GM23338 (cell line): ENCODE data around the gene SOX9. TPM values are rescaled to one million over a fixed set of nuclear protein-coding genes. Genes with fewer than 3 reads are reported as not detected.
A peak's percentile ranks its signal among the peaks of the same experiment; 100 is the strongest.

Experiments
- ATAC-seq: fragments of 200-7000 bp; cut with Tn5 transposase; 3 replicates; pipeline ENCODE4 v1.9.1; 2020
- DNase-seq: peaks from one replicate; pipeline ENCODE4 v3.0.0-alpha.2; 2015; ENCODE audit warnings: low spot score
- H2AFZ ChIP-seq: fragments of 200-600 bp; sonication (generic); 2 replicates; pipeline ENCODE4 v1.8.0; 2016; ENCODE audit warnings: antibody characterized with exemption, mild to moderate bottlenecking, moderate library complexity
- H3F3A ChIP-seq: fragments of 200-600 bp; sonication (generic); replicated peaks from 2 replicates; pipeline ENCODE4 v1.8.0; 2017; ENCODE audit warnings: antibody characterized with exemption, mixed run types, low read depth
- H3K27ac ChIP-seq: fragments of 200-600 bp; sonication (generic); 2 replicates; pipeline ENCODE4 v1.6.1; 2016; ENCODE audit warnings: low read depth
- H3K27me3 ChIP-seq: fragments of 200-600 bp; sonication (generic); 2 replicates; pipeline ENCODE4 v1.8.0; 2016; ENCODE audit warnings: mild to moderate bottlenecking, mixed run types, moderate library complexity; ENCODE audit not compliant: insufficient read depth
- H3K36me3 ChIP-seq: fragments of 200-600 bp; sonication (generic); 2 replicates; pipeline ENCODE4 v1.8.0; 2016; ENCODE audit warnings: mild to moderate bottlenecking; ENCODE audit not compliant: insufficient read depth
- H3K4me1 ChIP-seq: fragments of 200-600 bp; sonication (generic); 2 replicates; pipeline ENCODE4 v1.8.0; 2016; ENCODE audit warnings: mild to moderate bottlenecking, moderate library complexity; ENCODE audit not compliant: insufficient read depth
- H3K4me2 ChIP-seq: fragments of 200-600 bp; sonication (generic); 2 replicates; pipeline ENCODE4 v1.7.1; 2017; ENCODE audit warnings: mixed run types
- H3K4me3 ChIP-seq: fragments of 200-600 bp; sonication (generic); 2 replicates; pipeline ENCODE4 v1.6.1; 2016; ENCODE audit warnings: mixed run types
- H3K79me2 ChIP-seq: fragments of 200-600 bp; sonication (generic); replicated peaks from 2 replicates; pipeline ENCODE4 v1.8.0; 2017; ENCODE audit warnings: mild to moderate bottlenecking; ENCODE audit not compliant: insufficient read depth
- H3K9me2 ChIP-seq: fragments of 200-600 bp; sonication (generic); 2 replicates; pipeline ENCODE4 v1.8.0; 2017; ENCODE audit not compliant: insufficient read depth
- H4K20me1 ChIP-seq: fragments of 200-600 bp; sonication (generic); replicated peaks from 2 replicates; pipeline ENCODE4 v1.8.0; 2017; ENCODE audit warnings: mild to moderate bottlenecking; ENCODE audit not compliant: insufficient read depth
- H3K27ac Mint-ChIP-seq: 2 replicates; pipeline ENCODE4 v1.8.0; 2020; ENCODE audit warnings: inconsistent platforms, mild to moderate bottlenecking, moderate library complexity, mixed read lengths
- H3K27me3 Mint-ChIP-seq: 3 replicates; pipeline ENCODE4 v1.8.0; 2022; ENCODE audit warnings: low read depth, mild to moderate bottlenecking, moderate library complexity, mixed read lengths, inconsistent platforms; ENCODE audit not compliant: insufficient read depth, poor library complexity
- H3K36me3 Mint-ChIP-seq: 3 replicates; pipeline ENCODE4 v1.8.0; 2021; ENCODE audit warnings: low read depth, mild to moderate bottlenecking, inconsistent platforms, moderate library complexity, mixed read lengths
- H3K4me1 Mint-ChIP-seq: 3 replicates; pipeline ENCODE4 v1.8.0; 2020; ENCODE audit warnings: mild to moderate bottlenecking, inconsistent platforms, mixed read lengths
- H3K4me3 Mint-ChIP-seq: 3 replicates; pipeline ENCODE4 v1.8.0; 2021; ENCODE audit warnings: moderate library complexity, mild to moderate bottlenecking, inconsistent platforms, mixed read lengths
- H3K9me3 Mint-ChIP-seq: 3 replicates; pipeline ENCODE4 v1.8.0; 2020; ENCODE audit warnings: moderate library complexity, mild to moderate bottlenecking, inconsistent platforms, mixed read lengths
- CREB1 ChIP-seq: fragments of 250-450 bp; sonication (Bioruptor Pico); IDR thresholded peaks from 2 replicates; pipeline ENCODE4 v1.5.0; 2020; ENCODE audit warnings: low read depth, mild to moderate bottlenecking, moderate library complexity
- ETS1 ChIP-seq: IDR thresholded peaks from 2 replicates; pipeline ENCODE4 v1.6.1; 2016; ENCODE audit warnings: antibody characterized with exemption
- EZH2 ChIP-seq: fragments of 200-600 bp; sonication (generic); IDR thresholded peaks from one replicate; pipeline ENCODE4 v1.8.0; 2017; ENCODE audit warnings: antibody characterized with exemption, mild to moderate bottlenecking, low read depth; ENCODE audit not compliant: unreplicated experiment
- EZH2phosphoT487 ChIP-seq: fragments of 200-600 bp; sonication (generic); IDR thresholded peaks from one replicate; pipeline ENCODE4 v1.8.1; 2018; ENCODE audit warnings: antibody characterized with exemption; ENCODE audit not compliant: unreplicated experiment
- NANOG ChIP-seq: IDR thresholded peaks from 2 replicates; pipeline ENCODE4 v1.6.1; 2016; ENCODE audit warnings: antibody characterized with exemption, borderline replicate concordance
- POLR2AphosphoS5 ChIP-seq: IDR thresholded peaks from 2 replicates; pipeline ENCODE4 v1.6.1; 2016; ENCODE audit warnings: antibody characterized with exemption, low read depth
- STAT1 ChIP-seq: IDR thresholded peaks from one replicate; pipeline ENCODE4 v1.6.1; 2016; ENCODE audit warnings: antibody characterized with exemption; ENCODE audit not compliant: unreplicated experiment
- ZNF331 ChIP-seq: fragments of 250-450 bp; sonication (Bioruptor Pico); IDR thresholded peaks from 2 replicates; pipeline ENCODE4 v1.5.0; 2020; ENCODE audit warnings: low read depth, mild to moderate bottlenecking, moderate library complexity
- ZNF462 ChIP-seq: fragments of 250-450 bp; sonication (Bioruptor Pico); IDR thresholded peaks from 2 replicates; pipeline ENCODE4 v1.5.0; 2020; ENCODE audit warnings: mild to moderate bottlenecking, moderate library complexity
- polyA plus RNA-seq: library from polyadenylated mRNA; unstranded; fragments of >200 nt; fragmentation: Nextera tagmentation; extraction: Ambion mirVana; gene quantifications from 2 replicates; pipeline ENCODE4 v1.2.1, GENCODE V29; 2016
- total RNA-seq: library from RNA; depleted of rRNA; stranded (reverse); fragments of >200 nt; shearing (Covaris generic); gene quantifications from 2 replicates; pipeline ENCODE4 v1.2.3, GENCODE V29; 2014
- TF ChIP-seq, protein P1 (sequence below), 2 experiments: fragments of 200-600 bp in 1 of 2; sonication (generic) in 1 of 2; conservative IDR thresholded peaks; 2 replicates each; pipeline versions ENCODE4 v1.5.1 to v1.6.1; 2016 to 2017; ENCODE audit warnings: antibody characterized with exemption in 2 of 2, low read depth in 2 of 2, mild to moderate bottlenecking in 2 of 2, moderate library complexity in 1 of 2

Gene SOX9
- total and polyA plus RNA-seq, 2 experiments from 2014 or later, result 4.4 TPM

GRCh38 chr17:72171703-72172667 lies 51.2 kb downstream of the SOX9 start:
- Histone ChIP-seq H3K36me3 (no peaks in the 10 kb centered on the region), H3K4me3 (no peak overlapping the region), H2AFZ (peak overlapping the region; percentile 47; the same call in 1 of the 2 replicates), H4K20me1 (no peaks in the 10 kb centered on the region), H3K27ac (no peak overlapping the region), H3K9me2 (peaks cover 9% of the 10 kb centered on the region; the same call in 1 of the 2 replicates), H3F3A (no peaks in the 10 kb centered on the region), H3K4me1 (peaks cover 14% of the 10 kb centered on the region; the same call in 1 of the 2 replicates), H3K27me3 (no peaks in the 10 kb centered on the region), H3K79me2 (no peaks in the 10 kb centered on the region), H3K4me2 (no peak overlapping the region)
- Mint-ChIP-seq H3K4me3 (no peak overlapping the region), H3K36me3 (no peaks in the 10 kb centered on the region), H3K9me3 (no peaks in the 10 kb centered on the region), H3K4me1 (peaks cover 30% of the 10 kb centered on the region), H3K27ac (no peak overlapping the region), H3K27me3 (peaks cover 7% of the 10 kb centered on the region)
- DNase-seq (no peak), ATAC-seq (no peak)
- no peak for TF ChIP-seq EZH2
- TF ChIP-seq POLR2AphosphoS5, result no peak
- no peak for TF ChIP-seq CREB1 (CRISPR knock-in tag)
- no peak for TF ChIP-seq NANOG
- TF ChIP-seq STAT1, result no peak
- TF ChIP-seq, protein P1, sequence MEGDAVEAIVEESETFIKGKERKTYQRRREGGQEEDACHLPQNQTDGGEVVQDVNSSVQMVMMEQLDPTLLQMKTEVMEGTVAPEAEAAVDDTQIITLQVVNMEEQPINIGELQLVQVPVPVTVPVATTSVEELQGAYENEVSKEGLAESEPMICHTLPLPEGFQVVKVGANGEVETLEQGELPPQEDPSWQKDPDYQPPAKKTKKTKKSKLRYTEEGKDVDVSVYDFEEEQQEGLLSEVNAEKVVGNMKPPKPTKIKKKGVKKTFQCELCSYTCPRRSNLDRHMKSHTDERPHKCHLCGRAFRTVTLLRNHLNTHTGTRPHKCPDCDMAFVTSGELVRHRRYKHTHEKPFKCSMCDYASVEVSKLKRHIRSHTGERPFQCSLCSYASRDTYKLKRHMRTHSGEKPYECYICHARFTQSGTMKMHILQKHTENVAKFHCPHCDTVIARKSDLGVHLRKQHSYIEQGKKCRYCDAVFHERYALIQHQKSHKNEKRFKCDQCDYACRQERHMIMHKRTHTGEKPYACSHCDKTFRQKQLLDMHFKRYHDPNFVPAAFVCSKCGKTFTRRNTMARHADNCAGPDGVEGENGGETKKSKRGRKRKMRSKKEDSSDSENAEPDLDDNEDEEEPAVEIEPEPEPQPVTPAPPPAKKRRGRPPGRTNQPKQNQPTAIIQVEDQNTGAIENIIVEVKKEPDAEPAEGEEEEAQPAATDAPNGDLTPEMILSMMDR (conservative IDR thresholded peaks at IDR 0.05; ENCODE audit: low read depth in 2 of 2), result no peak
- no peak for TF ChIP-seq EZH2phosphoT487
- no peak for TF ChIP-seq ZNF331 (CRISPR knock-in tag)

DNA sequence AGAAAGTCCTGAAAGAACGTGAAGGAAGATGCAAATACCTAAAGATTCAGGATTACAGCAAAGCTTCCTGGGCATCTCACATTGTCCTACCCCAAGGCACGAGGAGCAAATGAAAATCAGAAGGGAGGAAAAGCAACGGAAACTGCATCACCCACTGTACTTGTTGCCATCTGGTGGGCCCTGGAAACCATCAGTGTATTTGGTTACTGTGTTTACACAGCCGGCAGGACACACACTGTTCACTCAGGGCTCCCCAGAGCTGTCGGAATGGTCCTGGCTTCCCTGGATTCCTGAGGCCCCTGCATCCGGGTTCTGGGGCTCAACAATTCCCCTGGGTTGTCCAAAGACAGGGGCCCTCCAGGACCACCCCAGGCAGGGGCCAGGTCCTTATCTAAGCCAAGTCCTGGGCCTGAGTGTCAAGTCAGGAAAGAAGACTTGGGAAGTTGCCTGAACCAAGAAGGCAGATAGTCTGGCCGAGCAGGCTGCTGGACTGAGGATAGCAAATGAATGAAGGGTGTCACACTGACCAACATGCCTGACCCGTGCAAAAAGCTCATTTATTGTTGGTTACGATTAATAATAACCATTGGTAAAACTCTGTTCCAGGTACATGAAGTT lies 52.8 kb downstream of the SOX9 start:
- Mint-ChIP-seq H3K27ac (no peak overlapping the region), H3K4me1 (peaks cover 35% of the 10 kb centered on the region), H3K9me3 (no peaks in the 10 kb centered on the region), H3K4me3 (no peak overlapping the region), H3K36me3 (no peaks in the 10 kb centered on the region), H3K27me3 (peaks cover 7% of the 10 kb centered on the region)
- peaks cover 18% of the 10 kb centered on the region; the same call in 1 of the 2 replicates for H3K4me1 ChIP-seq
- H3K9me2 ChIP-seq, result peaks cover 9% of the 10 kb centered on the region; the same call in 1 of the 2 replicates
- no peak overlapping the region for H3K4me3 ChIP-seq
- H3K36me3 ChIP-seq, result no peaks in the 10 kb centered on the region
- no peaks in the 10 kb centered on the region for H4K20me1 ChIP-seq
- H3K27me3 ChIP-seq, result no peaks in the 10 kb centered on the region
- DNase-seq (no peak), ATAC-seq (peak; percentile 52)
- H3K27ac ChIP-seq, result no peak overlapping the region
- H2AFZ ChIP-seq, result peak overlapping the region; percentile 29; the same call in 1 of the 2 replicates
- no peaks in the 10 kb centered on the region for H3F3A ChIP-seq
- no peaks in the 10 kb centered on the region for H3K79me2 ChIP-seq
- no peak overlapping the region for H3K4me2 ChIP-seq
- TF ChIP-seq ZNF462 (CRISPR knock-in tag) (no peak), EZH2phosphoT487 (no peak), CREB1 (CRISPR knock-in tag) (no peak), POLR2AphosphoS5 (no peak), EZH2 (no peak), ETS1 (no peak)
